ENCODE data around the gene NDUFS8. TPM values are rescaled to one million over a fixed set of nuclear protein-coding genes. Genes with fewer than 3 reads are reported as not detected.

NDUFS8 gene
- total RNA-seq, 5 donors from 2014 or later (not counting 1 experiment from before 2014, with no cell fraction given) = 76.9 to 102 (median 91.1) TPM

DNA sequence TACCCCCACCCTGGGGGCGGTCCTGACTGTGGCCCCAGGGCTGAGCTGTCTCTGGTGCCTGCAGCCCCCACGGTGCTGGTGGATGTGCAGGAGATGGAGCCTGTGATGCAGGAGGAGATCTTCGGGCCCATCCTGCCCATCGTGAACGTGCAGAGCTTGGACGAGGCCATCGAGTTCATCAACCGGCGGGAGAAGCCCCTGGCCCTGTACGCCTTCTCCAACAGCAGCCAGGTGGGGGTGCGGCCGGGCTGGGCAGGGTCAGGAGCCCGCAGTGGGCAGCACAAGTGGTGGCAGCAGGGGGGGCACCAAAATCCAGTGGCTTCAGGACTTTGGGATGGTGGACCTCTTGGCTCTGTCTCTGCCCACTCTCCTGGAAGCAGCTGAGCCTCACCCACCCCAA is 8.0 kb upstream of the NDUFS8 start:
- CTCF ChIA-PET = no interaction called here
- no peaks in the 10 kb centered on the region for H3K27me3 Mint-ChIP-seq
- H3K4me1 ChIP-seq (ENCODE audit: control insufficient read depth in 1 of 2, extremely low read depth in 1 of 2, insufficient read depth in 2 of 2, low read length in 2 of 2) = no peaks in the 10 kb centered on the region
- H3K27ac Mint-ChIP-seq = no peak overlapping the region
- H3K9me3 Mint-ChIP-seq = peaks cover 4 to 5% (median 5%) of the 10 kb centered on the region in 3 donors
- no peak for ATAC-seq (replicated peaks in 1 of 4)
- 94% methylated on average over 11 of the region's 13 CpGs for WGBS (ENCODE audit: insufficient coverage)
- H3K4me3 ChIP-seq (ENCODE audit: control insufficient read depth in 1 of 2, extremely low read depth in 1 of 2, low read length in 1 of 2) = no peak overlapping the region
- no peaks in the 10 kb centered on the region for H3K36me3 ChIP-seq (ENCODE audit: control insufficient read depth in 2 of 2, extremely low read depth in 1 of 2, insufficient read depth in 1 of 2, low read length in 1 of 2)
- POLR2A ChIA-PET = no interaction called here
- H3K27ac ChIP-seq (ENCODE audit: low read length) = no peak overlapping the region
- no peaks in the 10 kb centered on the region for H3K9me3 ChIP-seq
- H3K36me3 Mint-ChIP-seq = peaks cover 6% of the 10 kb centered on the region
- no peak overlapping the region for H3K4me3 Mint-ChIP-seq
- no peaks in the 10 kb centered on the region for H3K4me1 Mint-ChIP-seq
- peaks cover 0 to 8% of the 10 kb centered on the region in 2 experiments for H3K27me3 ChIP-seq (replicated peaks in 1 of 2; ENCODE audit: control insufficient read depth in 2 of 2, extremely low read depth in 1 of 2, insufficient read depth in 2 of 2, low read length in 1 of 2)
- no peak for DNase-seq

DNA sequence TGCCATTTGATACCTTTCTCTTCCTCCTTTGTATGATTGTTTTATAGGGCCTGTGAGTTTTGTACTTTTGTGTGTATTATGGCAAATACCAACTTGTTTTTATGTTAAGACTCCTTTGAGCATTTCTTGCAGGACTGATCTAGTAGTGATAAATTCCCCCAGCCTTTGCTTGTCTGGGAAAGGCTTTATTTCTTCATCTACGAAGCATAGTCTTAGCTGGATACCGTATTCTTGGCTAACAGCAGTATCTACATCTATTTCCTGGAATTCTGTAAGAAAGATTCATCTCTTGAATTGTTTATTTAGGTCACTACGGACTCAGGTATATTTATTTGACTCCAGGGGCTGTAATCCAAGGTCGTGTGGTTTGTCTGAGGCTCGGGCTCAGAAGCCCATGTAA is 6.0 kb upstream of the NDUFS8 start:
- no peaks in the 10 kb centered on the region for H3K36me3 ChIP-seq (ENCODE audit: control insufficient read depth in 2 of 2, extremely low read depth in 1 of 2, insufficient read depth in 1 of 2, low read length in 1 of 2)
- H3K4me1 Mint-ChIP-seq = peaks cover 2 to 8% (median 6%) of the 10 kb centered on the region in 3 donors
- POLR2A ChIA-PET = no interaction called here

DNA sequence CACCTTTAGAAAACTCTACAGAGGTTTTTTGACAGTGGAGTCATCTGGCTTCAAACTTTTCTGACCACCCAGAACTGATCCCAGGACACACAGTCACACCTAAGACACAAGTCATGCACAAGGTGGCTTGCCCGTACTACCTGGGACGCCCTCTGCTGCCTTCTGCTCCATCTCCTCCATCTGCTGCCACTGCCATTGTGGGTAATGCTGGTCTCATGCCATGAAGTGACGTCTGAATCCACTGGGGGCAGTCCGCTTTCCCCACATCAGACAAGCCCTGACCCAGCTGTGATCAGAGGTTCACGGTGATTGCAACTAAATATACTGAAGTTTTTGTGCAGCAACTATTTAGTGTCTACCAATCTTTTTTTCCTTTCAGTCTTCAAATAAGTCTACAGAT is 5.4 kb upstream of the NDUFS8 start:
- Mint-ChIP-seq H3K27ac (no peak overlapping the region), H3K9me3 (peaks cover 4 to 5% (median 5%) of the 10 kb centered on the region in 3 donors), H3K27me3 (no peaks in the 10 kb centered on the region), H3K36me3 (peaks cover 6% of the 10 kb centered on the region), H3K4me3 (no peak overlapping the region), H3K4me1 (peaks cover 5 to 13% (median 9%) of the 10 kb centered on the region in 3 donors)
- H3K9me3 ChIP-seq = no peaks in the 10 kb centered on the region
- no peak overlapping the region for H3K4me3 ChIP-seq (ENCODE audit: control insufficient read depth in 1 of 2, extremely low read depth in 1 of 2, low read length in 1 of 2)
- DNase-seq = peak in 1 of 35 experiments; percentile 35
- CTCF ChIA-PET = no interaction called here
- H3K4me1 ChIP-seq (ENCODE audit: control insufficient read depth in 1 of 2, extremely low read depth in 1 of 2, insufficient read depth in 2 of 2, low read length in 2 of 2) = peaks cover 0 to 7% of the 10 kb centered on the region in 2 experiments
- no peaks in the 10 kb centered on the region for H3K36me3 ChIP-seq (ENCODE audit: control insufficient read depth in 2 of 2, extremely low read depth in 1 of 2, insufficient read depth in 1 of 2, low read length in 1 of 2)
- peaks cover 0 to 8% of the 10 kb centered on the region in 2 experiments for H3K27me3 ChIP-seq (replicated peaks in 1 of 2; ENCODE audit: control insufficient read depth in 2 of 2, extremely low read depth in 1 of 2, insufficient read depth in 2 of 2, low read length in 1 of 2)
- WGBS (ENCODE audit: insufficient coverage) = 52% methylated on average over 5 of the region's 5 CpGs
- POLR2A ChIA-PET = no interaction called here
- ATAC-seq (replicated peaks in 1 of 4) = peak in 1 of 4 experiments; percentile 35
- no peak overlapping the region for H3K27ac ChIP-seq (ENCODE audit: low read length)

More for the DNA sequence above, 6.0 kb upstream of the NDUFS8 start:
- ATAC-seq (replicated peaks in 1 of 4) = no peak
- CTCF ChIA-PET = no interaction called here
- no peak overlapping the region for H3K27ac ChIP-seq (ENCODE audit: low read length)
- Mint-ChIP-seq H3K27me3 (no peaks in the 10 kb centered on the region), H3K9me3 (peaks cover 4 to 5% (median 5%) of the 10 kb centered on the region in 3 donors), H3K4me3 (no peak overlapping the region), H3K27ac (no peak overlapping the region), H3K36me3 (peaks cover 6% of the 10 kb centered on the region)
- no peaks in the 10 kb centered on the region for H3K9me3 ChIP-seq
- DNase-seq = no peak
- peaks cover 0 to 8% of the 10 kb centered on the region in 2 experiments for H3K27me3 ChIP-seq (replicated peaks in 1 of 2; ENCODE audit: control insufficient read depth in 2 of 2, extremely low read depth in 1 of 2, insufficient read depth in 2 of 2, low read length in 1 of 2)
- H3K4me3 ChIP-seq (ENCODE audit: control insufficient read depth in 1 of 2, extremely low read depth in 1 of 2, low read length in 1 of 2) = no peak overlapping the region
- 93% methylated on average over 2 of the region's 5 CpGs for WGBS (ENCODE audit: insufficient coverage)
- peaks cover 0 to 2% of the 10 kb centered on the region in 2 experiments for H3K4me1 ChIP-seq (ENCODE audit: control insufficient read depth in 1 of 2, extremely low read depth in 1 of 2, insufficient read depth in 2 of 2, low read length in 2 of 2)

DNA sequence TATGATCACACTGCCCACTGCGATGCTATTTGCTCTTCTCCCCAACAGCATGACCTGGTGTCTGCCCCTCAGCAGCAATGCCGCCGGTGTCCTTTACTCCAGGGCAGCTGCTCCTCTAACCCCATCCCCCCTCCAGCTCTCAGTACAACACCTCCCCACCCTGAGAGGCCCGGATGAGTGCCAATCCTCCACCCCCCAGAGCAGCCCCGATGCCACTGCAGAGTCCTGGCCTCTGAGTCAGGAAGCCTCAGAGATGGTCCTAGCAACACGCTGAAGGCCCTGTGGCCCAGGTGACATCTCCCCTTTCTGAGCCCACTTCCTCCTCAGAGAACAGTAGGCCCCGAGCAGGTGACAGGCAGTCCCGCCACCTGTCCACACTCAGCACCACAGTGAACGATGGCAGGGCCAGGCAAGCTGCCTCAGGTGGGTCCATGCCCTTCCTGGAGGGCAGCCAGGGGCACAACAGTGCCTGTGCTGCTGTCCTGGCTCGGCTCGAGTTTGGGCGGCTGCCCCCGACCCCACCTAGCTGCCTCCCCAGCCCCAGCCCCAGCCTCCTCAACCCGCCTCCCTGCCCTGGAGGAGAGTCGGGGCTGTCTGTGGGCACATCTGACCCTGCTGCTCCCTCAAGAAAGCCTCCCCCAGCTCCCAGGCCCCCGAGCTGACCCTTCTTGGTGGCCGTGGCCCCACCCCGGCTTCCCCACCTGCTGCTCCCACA is 3.9 kb upstream of the NDUFS8 start:
- H3K9me3 Mint-ChIP-seq = peaks cover 4 to 5% (median 5%) of the 10 kb centered on the region in 3 donors
- Histone ChIP-seq H3K4me3 (ENCODE audit: control insufficient read depth in 1 of 2, extremely low read depth in 1 of 2, low read length in 1 of 2) (no peak overlapping the region), H3K4me1 (ENCODE audit: control insufficient read depth in 1 of 2, extremely low read depth in 1 of 2, insufficient read depth in 2 of 2, low read length in 2 of 2) (peaks cover 4 to 16% of the 10 kb centered on the region in 2 experiments), H3K27ac (ENCODE audit: low read length) (no peak overlapping the region), H3K9me3 (no peaks in the 10 kb centered on the region), H3K36me3 (ENCODE audit: control insufficient read depth in 2 of 2, extremely low read depth in 1 of 2, insufficient read depth in 1 of 2, low read length in 1 of 2) (no peaks in the 10 kb centered on the region), H3K27me3 (replicated peaks in 1 of 2; ENCODE audit: control insufficient read depth in 2 of 2, extremely low read depth in 1 of 2, insufficient read depth in 2 of 2, low read length in 1 of 2) (no peaks in the 10 kb centered on the region)
- ATAC-seq (replicated peaks in 1 of 4) (no peak), DNase-seq (no peak)
- H3K27me3 Mint-ChIP-seq = no peaks in the 10 kb centered on the region
- H3K27ac Mint-ChIP-seq = no peak overlapping the region
- H3K4me1 Mint-ChIP-seq = peaks cover 14 to 24% (median 21%) of the 10 kb centered on the region in 3 donors
- ChIA-PET POLR2A (no interaction called here), CTCF (no interaction called here)
- WGBS (ENCODE audit: insufficient coverage) = 80% methylated on average over 15 of the region's 18 CpGs
- peaks cover 6% of the 10 kb centered on the region for H3K36me3 Mint-ChIP-seq
- H3K4me3 Mint-ChIP-seq = no peak overlapping the region

DNA sequence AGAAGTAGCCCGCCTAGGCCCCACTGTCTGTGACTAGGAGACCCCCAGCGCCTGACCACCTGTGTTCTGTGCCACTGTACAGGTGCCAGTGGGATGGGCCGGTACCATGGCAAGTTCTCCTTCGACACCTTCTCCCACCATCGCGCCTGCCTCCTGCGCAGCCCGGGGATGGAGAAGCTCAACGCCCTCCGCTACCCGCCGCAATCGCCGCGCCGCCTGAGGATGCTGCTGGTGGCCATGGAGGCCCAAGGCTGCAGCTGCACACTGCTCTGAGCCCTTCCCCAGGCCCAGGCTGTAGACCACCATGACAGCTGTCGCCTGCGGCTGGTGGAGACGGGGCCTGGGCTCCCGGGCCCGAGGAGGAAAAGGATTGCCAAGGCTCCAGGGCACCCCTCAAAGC is 2.8 kb upstream of the NDUFS8 start:
- Mint-ChIP-seq H3K9me3 (peaks cover 4 to 5% (median 5%) of the 10 kb centered on the region in 3 donors), H3K4me3 (no peak overlapping the region), H3K36me3 (peaks cover 6% of the 10 kb centered on the region), H3K4me1 (peaks cover 19 to 29% (median 25%) of the 10 kb centered on the region in 3 donors), H3K27ac (no peak overlapping the region), H3K27me3 (no peaks in the 10 kb centered on the region)
- H3K4me3 ChIP-seq (ENCODE audit: control insufficient read depth in 1 of 2, extremely low read depth in 1 of 2, low read length in 1 of 2) = no peak overlapping the region
- DNase-seq (no peak), ATAC-seq (replicated peaks in 1 of 4) (no peak)
- H3K27ac ChIP-seq (ENCODE audit: low read length) = no peak overlapping the region
- ChIA-PET CTCF (interaction anchor here in 1 of 2 donors (0.6 kb wide), 1 partner anchor 24 kb away, joined by 9 read pairs; no protein-coding TSS in a partner anchor), POLR2A (no interaction called here)
- no peaks in the 10 kb centered on the region for H3K27me3 ChIP-seq (replicated peaks in 1 of 2; ENCODE audit: control insufficient read depth in 2 of 2, extremely low read depth in 1 of 2, insufficient read depth in 2 of 2, low read length in 1 of 2)
- 96% methylated on average over 21 of the region's 21 CpGs for WGBS (ENCODE audit: insufficient coverage)
- peaks cover 4 to 27% of the 10 kb centered on the region in 2 experiments for H3K4me1 ChIP-seq (ENCODE audit: control insufficient read depth in 1 of 2, extremely low read depth in 1 of 2, insufficient read depth in 2 of 2, low read length in 2 of 2)
- no peaks in the 10 kb centered on the region for H3K9me3 ChIP-seq
- peaks cover 3 to 8% of the 10 kb centered on the region in 2 donors for H3K36me3 ChIP-seq (ENCODE audit: control insufficient read depth in 2 of 2, extremely low read depth in 1 of 2, insufficient read depth in 1 of 2, low read length in 1 of 2)

DNA sequence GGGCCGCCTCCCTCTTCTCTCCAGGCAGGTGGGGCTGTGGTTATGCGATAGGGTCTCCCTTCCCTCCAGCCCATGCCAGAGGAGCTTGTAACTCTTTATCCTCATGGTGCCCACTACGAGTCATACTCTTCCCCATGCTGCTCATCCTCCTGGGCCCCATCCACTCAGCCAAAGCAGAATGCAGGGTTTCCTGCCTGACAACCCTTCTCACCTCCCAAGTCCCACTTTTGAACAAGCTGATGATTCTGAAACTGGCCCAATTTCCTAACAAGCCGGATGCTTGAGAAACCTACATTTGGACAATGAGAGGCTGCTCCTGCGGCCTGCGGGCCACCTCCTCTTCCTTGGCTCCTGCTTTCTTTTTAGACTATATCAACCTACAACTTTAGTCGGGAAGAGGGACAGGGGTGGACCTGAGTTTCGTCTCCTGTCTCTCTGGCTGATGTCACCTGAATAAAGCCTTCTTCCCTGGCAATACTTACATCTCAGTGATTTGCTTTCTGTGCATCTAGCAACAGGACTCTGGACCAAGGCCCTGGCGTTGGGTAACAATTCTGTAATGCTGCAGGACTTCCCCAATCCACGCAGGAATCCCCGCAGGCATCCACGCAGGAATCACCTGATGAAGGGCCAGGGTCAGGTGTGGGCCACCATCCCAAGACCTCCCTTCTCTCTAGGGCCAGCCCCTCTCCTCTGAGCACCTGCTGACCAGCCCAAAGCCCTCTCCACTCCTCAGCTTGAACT is 1.5 kb upstream of the NDUFS8 start:
- DNase-seq = no peak
- H3K4me1 ChIP-seq (ENCODE audit: control insufficient read depth in 1 of 2, extremely low read depth in 1 of 2, insufficient read depth in 2 of 2, low read length in 2 of 2) = peaks cover 4 to 34% of the 10 kb centered on the region in 2 experiments
- POLR2A ChIA-PET = no interaction called here
- no peaks in the 10 kb centered on the region for H3K27me3 ChIP-seq (replicated peaks in 1 of 2; ENCODE audit: control insufficient read depth in 2 of 2, extremely low read depth in 1 of 2, insufficient read depth in 2 of 2, low read length in 1 of 2)
- Mint-ChIP-seq H3K9me3 (peaks cover 4 to 5% (median 5%) of the 10 kb centered on the region in 3 donors), H3K36me3 (peaks cover 9% of the 10 kb centered on the region), H3K27me3 (no peaks in the 10 kb centered on the region), H3K4me3 (peak overlapping the region; percentile 91 to 96 (median 95)), H3K27ac (no peak overlapping the region), H3K4me1 (peaks cover 19 to 29% (median 27%) of the 10 kb centered on the region in 3 donors)
- no peak overlapping the region for H3K27ac ChIP-seq (ENCODE audit: low read length)
- no peak for ATAC-seq (replicated peaks in 1 of 4)
- H3K9me3 ChIP-seq = no peaks in the 10 kb centered on the region
- 94% methylated on average over 8 of the region's 12 CpGs for WGBS (ENCODE audit: insufficient coverage)
- CTCF ChIA-PET = interaction anchor here in 1 of 2 donors (0.7 kb wide), 1 partner anchor 784 kb away, joined by 7 read pairs; no protein-coding TSS in a partner anchor
- H3K36me3 ChIP-seq (ENCODE audit: control insufficient read depth in 2 of 2, extremely low read depth in 1 of 2, insufficient read depth in 1 of 2, low read length in 1 of 2) = peaks cover 8 to 15% of the 10 kb centered on the region in 2 donors
- H3K4me3 ChIP-seq (ENCODE audit: control insufficient read depth in 1 of 2, extremely low read depth in 1 of 2, low read length in 1 of 2) = no peak overlapping the region
